ENCODE data around the gene SPA17. TPM values are rescaled to one million over a fixed set of nuclear protein-coding genes. Genes with fewer than 3 reads are reported as not detected.

SPA17 gene
- total RNA-seq, 1 donor from 2014 or later: 8.5 TPM

GRCh38 chr11:124728134-124728533 lies 54.4 kb downstream of the SPA17 start:
- no peaks in the 10 kb centered on the region for H3K36me3 ChIP-seq
- no peak overlapping the region for H3K4me3 ChIP-seq
- intact Hi-C loops (cut with DNase I): no loop called here
- no peak for DNase-seq
- no peak for ATAC-seq
- H3K27ac ChIP-seq: no peak overlapping the region
- H3K27me3 ChIP-seq (ENCODE audit: low read depth): no peaks in the 10 kb centered on the region
- H3K4me1 ChIP-seq: peaks cover 31% of the 10 kb centered on the region
- H3K9me3 ChIP-seq: no peaks in the 10 kb centered on the region
- TF ChIP-seq CTCF (IDR thresholded peaks at IDR 0.05): no peak

- H3K27ac ChIP-seq: no peak overlapping the region
- H3K27me3 ChIP-seq (ENCODE audit: low read depth): no peaks in the 10 kb centered on the region
- no peaks in the 10 kb centered on the region for H3K36me3 ChIP-seq
- DNase-seq (no peak), ATAC-seq (no peak)
- no peak for TF ChIP-seq CTCF (IDR thresholded peaks at IDR 0.05)
- peaks cover 27% of the 10 kb centered on the region for H3K4me1 ChIP-seq
- intact Hi-C loops (cut with DNase I): no loop called here
- no peaks in the 10 kb centered on the region for H3K9me3 ChIP-seq
- H3K4me3 ChIP-seq: no peak overlapping the region
Measured at GRCh38 chr11:124729571-124729970, 55.9 kb downstream of the SPA17 start.

- intact Hi-C loops (cut with DNase I): no loop called here
- Histone ChIP-seq H3K27ac (peak overlapping the region; percentile 9), H3K9me3 (no peaks in the 10 kb centered on the region), H3K4me1 (peaks cover 7% of the 10 kb centered on the region), H3K27me3 (ENCODE audit: low read depth) (no peaks in the 10 kb centered on the region), H3K4me3 (no peak overlapping the region), H3K36me3 (no peaks in the 10 kb centered on the region)
- TF ChIP-seq CTCF (IDR thresholded peaks at IDR 0.05): no peak
- ATAC-seq: peak; percentile 57 to 81
- no peak for DNase-seq
Measured at GRCh38 chr11:124732230-124732629, 58.5 kb downstream of the SPA17 start.

- no peaks in the 10 kb centered on the region for H3K9me3 ChIP-seq
- TF ChIP-seq CTCF (IDR thresholded peaks at IDR 0.05): no peak
- no peak for ATAC-seq
- no peak for DNase-seq
- H3K36me3 ChIP-seq: no peaks in the 10 kb centered on the region
- no peaks in the 10 kb centered on the region for H3K27me3 ChIP-seq (ENCODE audit: low read depth)
- no peak overlapping the region for H3K27ac ChIP-seq
- peaks cover 25% of the 10 kb centered on the region for H3K4me1 ChIP-seq
- H3K4me3 ChIP-seq: no peak overlapping the region
- intact Hi-C loops (cut with DNase I): no loop called here
Measured at GRCh38 chr11:124736736-124737135, 63.0 kb downstream of the SPA17 start.

- H3K36me3 ChIP-seq: no peaks in the 10 kb centered on the region
- DNase-seq (no peak), ATAC-seq (no peak)
- TF ChIP-seq CTCF (IDR thresholded peaks at IDR 0.05): no peak
- H3K4me1 ChIP-seq: peaks cover 20% of the 10 kb centered on the region
- H3K9me3 ChIP-seq: no peaks in the 10 kb centered on the region
- H3K27me3 ChIP-seq (ENCODE audit: low read depth): no peaks in the 10 kb centered on the region
- H3K4me3 ChIP-seq: no peak overlapping the region
- H3K27ac ChIP-seq: no peak overlapping the region
- intact Hi-C loops (cut with DNase I): no loop called here
Measured at GRCh38 chr11:124737638-124738305, 64.1 kb downstream of the SPA17 start.
